ENCODE results near the gene ELFN1.
"Not testable (repeated sequence)": the region's sequence is repeated elsewhere in the genome, so short reads cannot be mapped to it uniquely, and the experiment has no call there.

ELFN1 gene

DNA sequence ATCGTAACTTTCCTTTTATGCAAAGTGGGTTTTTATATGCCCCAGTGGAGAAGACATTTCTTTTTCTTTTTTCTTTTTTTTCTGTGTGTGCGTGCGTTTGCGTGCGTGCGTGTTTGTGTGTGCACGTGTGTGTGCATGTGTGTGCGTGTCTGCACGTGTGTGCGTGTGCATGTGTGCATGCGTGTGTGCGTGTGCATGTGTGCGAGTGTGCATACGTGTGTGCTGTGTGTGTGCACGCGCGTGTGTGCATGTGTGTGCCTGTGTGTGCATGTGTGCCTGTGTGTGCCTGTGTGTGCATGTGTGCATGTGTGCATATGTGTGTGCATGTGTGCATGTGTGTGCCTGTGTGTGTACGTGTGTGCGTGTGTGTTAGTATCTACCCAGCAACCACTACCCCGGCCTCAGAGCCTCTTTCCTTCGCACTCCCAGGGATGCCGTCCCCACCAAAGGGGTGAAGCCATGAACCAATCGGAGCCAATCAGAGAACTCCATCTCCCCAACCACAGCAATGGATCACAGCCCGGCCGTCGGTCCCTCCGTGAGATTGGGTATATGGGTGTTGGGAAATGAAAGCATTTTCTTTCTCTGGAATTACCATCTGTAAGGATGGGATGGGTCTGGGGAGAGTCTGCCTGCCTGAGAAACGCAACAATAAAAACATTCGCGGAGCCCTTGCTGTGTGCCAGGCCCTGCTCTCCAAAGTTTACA lies 92.3 kb downstream of the ELFN1 start:
- no peak overlapping the region for H3K4me3 ChIP-seq (replicated peaks; ENCODE audit: insufficient read depth, low read length)
- no peaks in the 10 kb centered on the region for H3K27me3 ChIP-seq (ENCODE audit: insufficient read depth, poor library complexity, severe bottlenecking)
- no peak overlapping the region for H3K27ac ChIP-seq (replicated peaks)
- no peak for DNase-seq (ENCODE audit: low read depth in 1 of 2, low spot score in 1 of 2)
- no peak for TF ChIP-seq SPI1 (IDR thresholded peaks at IDR 0.05; ENCODE audit: borderline replicate concordance, low read depth)
- TF ChIP-seq, protein P1, sequence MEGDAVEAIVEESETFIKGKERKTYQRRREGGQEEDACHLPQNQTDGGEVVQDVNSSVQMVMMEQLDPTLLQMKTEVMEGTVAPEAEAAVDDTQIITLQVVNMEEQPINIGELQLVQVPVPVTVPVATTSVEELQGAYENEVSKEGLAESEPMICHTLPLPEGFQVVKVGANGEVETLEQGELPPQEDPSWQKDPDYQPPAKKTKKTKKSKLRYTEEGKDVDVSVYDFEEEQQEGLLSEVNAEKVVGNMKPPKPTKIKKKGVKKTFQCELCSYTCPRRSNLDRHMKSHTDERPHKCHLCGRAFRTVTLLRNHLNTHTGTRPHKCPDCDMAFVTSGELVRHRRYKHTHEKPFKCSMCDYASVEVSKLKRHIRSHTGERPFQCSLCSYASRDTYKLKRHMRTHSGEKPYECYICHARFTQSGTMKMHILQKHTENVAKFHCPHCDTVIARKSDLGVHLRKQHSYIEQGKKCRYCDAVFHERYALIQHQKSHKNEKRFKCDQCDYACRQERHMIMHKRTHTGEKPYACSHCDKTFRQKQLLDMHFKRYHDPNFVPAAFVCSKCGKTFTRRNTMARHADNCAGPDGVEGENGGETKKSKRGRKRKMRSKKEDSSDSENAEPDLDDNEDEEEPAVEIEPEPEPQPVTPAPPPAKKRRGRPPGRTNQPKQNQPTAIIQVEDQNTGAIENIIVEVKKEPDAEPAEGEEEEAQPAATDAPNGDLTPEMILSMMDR (IDR thresholded peaks at IDR 0.05; ENCODE audit: insufficient read depth, low read length), result no peak
- TF ChIP-seq, protein P2, sequence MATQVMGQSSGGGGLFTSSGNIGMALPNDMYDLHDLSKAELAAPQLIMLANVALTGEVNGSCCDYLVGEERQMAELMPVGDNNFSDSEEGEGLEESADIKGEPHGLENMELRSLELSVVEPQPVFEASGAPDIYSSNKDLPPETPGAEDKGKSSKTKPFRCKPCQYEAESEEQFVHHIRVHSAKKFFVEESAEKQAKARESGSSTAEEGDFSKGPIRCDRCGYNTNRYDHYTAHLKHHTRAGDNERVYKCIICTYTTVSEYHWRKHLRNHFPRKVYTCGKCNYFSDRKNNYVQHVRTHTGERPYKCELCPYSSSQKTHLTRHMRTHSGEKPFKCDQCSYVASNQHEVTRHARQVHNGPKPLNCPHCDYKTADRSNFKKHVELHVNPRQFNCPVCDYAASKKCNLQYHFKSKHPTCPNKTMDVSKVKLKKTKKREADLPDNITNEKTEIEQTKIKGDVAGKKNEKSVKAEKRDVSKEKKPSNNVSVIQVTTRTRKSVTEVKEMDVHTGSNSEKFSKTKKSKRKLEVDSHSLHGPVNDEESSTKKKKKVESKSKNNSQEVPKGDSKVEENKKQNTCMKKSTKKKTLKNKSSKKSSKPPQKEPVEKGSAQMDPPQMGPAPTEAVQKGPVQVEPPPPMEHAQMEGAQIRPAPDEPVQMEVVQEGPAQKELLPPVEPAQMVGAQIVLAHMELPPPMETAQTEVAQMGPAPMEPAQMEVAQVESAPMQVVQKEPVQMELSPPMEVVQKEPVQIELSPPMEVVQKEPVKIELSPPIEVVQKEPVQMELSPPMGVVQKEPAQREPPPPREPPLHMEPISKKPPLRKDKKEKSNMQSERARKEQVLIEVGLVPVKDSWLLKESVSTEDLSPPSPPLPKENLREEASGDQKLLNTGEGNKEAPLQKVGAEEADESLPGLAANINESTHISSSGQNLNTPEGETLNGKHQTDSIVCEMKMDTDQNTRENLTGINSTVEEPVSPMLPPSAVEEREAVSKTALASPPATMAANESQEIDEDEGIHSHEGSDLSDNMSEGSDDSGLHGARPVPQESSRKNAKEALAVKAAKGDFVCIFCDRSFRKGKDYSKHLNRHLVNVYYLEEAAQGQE (IDR thresholded peaks at IDR 0.05; ENCODE audit: insufficient replicate concordance, low read depth), result no peak
- TF ChIP-seq GABPA (IDR thresholded peaks at IDR 0.05; ENCODE audit: low read depth), result no peak
- no peak for TF ChIP-seq POLR2AphosphoS5 (IDR thresholded peaks at IDR 0.05; ENCODE audit: low read depth)

DNA sequence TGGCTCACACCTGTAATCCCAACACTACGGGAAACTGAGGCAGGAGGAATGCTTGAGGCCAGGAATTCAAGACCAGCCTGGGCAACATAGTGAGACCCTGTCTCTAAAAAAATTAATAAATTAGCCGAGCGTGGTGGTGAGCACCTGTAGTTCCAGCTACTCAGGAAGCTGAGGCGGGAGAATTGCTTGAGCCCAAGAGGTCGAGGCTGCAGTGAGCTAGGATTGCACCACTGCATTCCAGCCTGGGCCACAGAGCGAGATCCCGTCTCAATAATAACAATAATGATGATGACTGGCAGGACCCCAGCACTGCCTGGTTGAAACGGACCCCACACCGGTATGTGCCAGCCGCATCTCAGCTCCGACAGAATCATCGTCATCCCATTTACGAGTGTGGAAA lies 93.0 kb downstream of the ELFN1 start:
- no peak for TF ChIP-seq SPI1 (IDR thresholded peaks at IDR 0.05; ENCODE audit: borderline replicate concordance, low read depth)
- no peak for TF ChIP-seq GABPA (IDR thresholded peaks at IDR 0.05; ENCODE audit: low read depth)
- TF ChIP-seq, protein P2 (IDR thresholded peaks at IDR 0.05; ENCODE audit: insufficient replicate concordance, low read depth), result no peak
- no peak for TF ChIP-seq POLR2AphosphoS5 (IDR thresholded peaks at IDR 0.05; ENCODE audit: low read depth)
- TF ChIP-seq, protein P1 (IDR thresholded peaks at IDR 0.05; ENCODE audit: insufficient read depth, low read length), result no peak
- Histone ChIP-seq H3K4me3 (replicated peaks; ENCODE audit: insufficient read depth, low read length) (no peak overlapping the region), H3K27me3 (ENCODE audit: insufficient read depth, poor library complexity, severe bottlenecking) (no peaks in the 10 kb centered on the region), H3K27ac (replicated peaks) (no peak overlapping the region)
- no peak for DNase-seq (ENCODE audit: low read depth in 1 of 2, low spot score in 1 of 2)

DNA sequence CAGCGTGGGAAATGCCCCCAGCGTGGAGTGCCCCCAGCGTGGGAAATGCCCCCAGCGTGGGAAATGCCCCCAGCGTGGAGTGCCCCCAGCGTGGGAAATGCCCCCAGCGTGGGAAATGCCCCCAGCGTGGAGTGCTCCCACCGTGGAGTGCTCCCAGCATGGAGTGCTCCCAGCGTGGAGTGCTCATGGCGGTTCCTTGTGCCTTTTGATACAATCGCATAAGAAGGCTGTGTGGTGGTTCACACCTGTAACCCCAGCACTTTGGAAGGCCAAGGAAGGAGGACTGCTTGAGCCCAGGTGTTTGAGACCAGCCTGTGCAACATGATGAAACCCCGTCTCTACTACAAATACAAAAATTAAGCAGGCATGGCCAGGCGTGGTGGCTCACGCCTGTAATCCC lies 93.8 kb downstream of the ELFN1 start:
- not testable (repeated sequence) for DNase-seq (ENCODE audit: low read depth in 1 of 2, low spot score in 1 of 2); H3K27me3 ChIP-seq (ENCODE audit: insufficient read depth, poor library complexity, severe bottlenecking); H3K4me3 ChIP-seq (replicated peaks; ENCODE audit: insufficient read depth, low read length); H3K27ac ChIP-seq (replicated peaks)

DNA sequence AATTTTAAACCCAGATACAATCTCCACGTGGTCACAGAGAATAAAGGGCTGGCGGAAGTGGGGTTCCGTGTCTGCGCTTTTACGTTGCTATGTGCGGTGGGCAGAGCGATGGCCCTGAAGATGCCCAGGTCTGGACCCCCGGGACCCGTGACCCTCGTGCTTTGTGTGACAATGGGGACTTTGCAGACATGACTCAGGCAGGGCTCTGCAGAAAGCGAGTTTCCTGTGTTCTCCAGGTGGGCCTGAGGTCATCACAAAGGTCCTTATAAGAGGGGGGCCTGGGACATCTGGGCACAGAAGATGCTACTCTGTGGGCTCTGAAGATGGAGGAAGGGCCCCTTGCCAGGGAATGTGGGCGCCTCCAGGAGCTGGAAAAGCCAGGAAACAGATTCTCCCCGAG lies 95.3 kb downstream of the ELFN1 start:
- no peak for DNase-seq (ENCODE audit: low read depth in 1 of 2, low spot score in 1 of 2)
- H3K27ac ChIP-seq (replicated peaks), result no peak overlapping the region
- no peak for TF ChIP-seq POLR2AphosphoS5 (IDR thresholded peaks at IDR 0.05; ENCODE audit: low read depth)
- no peak for TF ChIP-seq GABPA (IDR thresholded peaks at IDR 0.05; ENCODE audit: low read depth)
- TF ChIP-seq, protein P1 (IDR thresholded peaks at IDR 0.05; ENCODE audit: insufficient read depth, low read length), result no peak
- TF ChIP-seq, protein P2 (IDR thresholded peaks at IDR 0.05; ENCODE audit: insufficient replicate concordance, low read depth), result no peak
- TF ChIP-seq SPI1 (IDR thresholded peaks at IDR 0.05; ENCODE audit: borderline replicate concordance, low read depth), result no peak
- no peak overlapping the region for H3K4me3 ChIP-seq (replicated peaks; ENCODE audit: insufficient read depth, low read length)
- H3K27me3 ChIP-seq (ENCODE audit: insufficient read depth, poor library complexity, severe bottlenecking), result no peaks in the 10 kb centered on the region
